ENCODE results near the gene HAGHL. TPM values are rescaled to one million over a fixed set of nuclear protein-coding genes. Genes with fewer than 3 reads are reported as not detected.
A peak's percentile ranks its signal among the peaks of the same experiment; 100 is the strongest.
"Not testable (repeated sequence)": the region's sequence is repeated elsewhere in the genome, so short reads cannot be mapped to it uniquely, and the experiment has no call there.

Gene HAGHL
- polyA plus RNA-seq, 2 of the 4 experiments (the other 2 are of a cell fraction), result 4.4 to 22.0 TPM

GRCh38 chr16:711548-712320, 15.2 kb upstream of the HAGHL start:
- peak; percentile 10 to 63; a peak in 4 of 6 replicates for ATAC-seq
- WGBS (ENCODE audit: missing lambda C conversion rate), result 7% methylated on average over 25 of the region's 25 CpGs
- Histone ChIP-seq H3K27ac (peak overlapping the region; percentile 86 to 99), H3K4me2 (peak overlapping the region; percentile 70), H3K4me1 (peaks cover 62% of the 10 kb centered on the region), H3K4me3 (no peak overlapping the region), H3K9me3 (no peaks in the 10 kb centered on the region)
- ChIA-PET CTCF (interaction anchor here (0.5 to 25.1 kb wide), 27 partner anchors 9 to 387 kb away, joined by 3 to 656 read pairs (median 6); partner anchors contain the start of genes ANTKMT, CCDC78, CHTF18 and CIAO3), POLR2A (interaction anchor here (1.0 to 2.1 kb wide), 4 partner anchors 9 to 16 kb away, joined by 3 to 33 read pairs (median 4); partner anchors contain the start of genes ANTKMT and CCDC78)
- no peak for FAIRE-seq
- DNase-seq (ENCODE audit: low read depth in 1 of 2, low spot score in 1 of 2), result peak in 1 of 2 experiments; percentile 81
- TF ChIP-seq RFX5 (IDR thresholded peaks at IDR 0.05) (no peak), RAD21 (conservative IDR thresholded peaks at IDR 0.05 in 1 of 2, IDR thresholded peaks at IDR 0.05 in 1 of 2) (peak; percentile 85 to 86), BCL3 (IDR thresholded peaks at IDR 0.05) (no peak), SMC3 (IDR thresholded peaks at IDR 0.05) (peak; percentile 84), USF2 (IDR thresholded peaks at IDR 0.05) (no peak), EP300 (IDR thresholded peaks at IDR 0.05) (no peak), CTCF (IDR thresholded peaks at IDR 0.05) (peak; percentile 89), MAX (IDR thresholded peaks at IDR 0.05) (peak; percentile 57), MAZ (IDR thresholded peaks at IDR 0.05; ENCODE audit: borderline replicate concordance, low read depth, low read length) (0 out of 2 replicates have a peak, but pooled peaks have one; percentile 48)

- WGBS (ENCODE audit: missing lambda C conversion rate), result 9% methylated on average over 12 of the region's 13 CpGs
- Histone ChIP-seq H3K4me3 (peak overlapping the region; percentile 16; the same call in 1 of the 3 replicates), H3K4me2 (peak overlapping the region; percentile 70), H3K27ac (peak overlapping the region; percentile 86 to 99), H3K4me1 (peaks cover 66% of the 10 kb centered on the region)
- peak; percentile 45; the same call in 2 of the 3 replicates for TF ChIP-seq SMC3 (IDR thresholded peaks at IDR 0.05)
- 0 out of 2 replicates have a peak, but pooled peaks have one; percentile 36 for TF ChIP-seq HOXB5 (CRISPR knock-in tag; IDR thresholded peaks at IDR 0.05)
- peak in 1 of 2 experiments; percentile 31; a peak in 1 of 5 replicates for TF ChIP-seq EP300 (IDR thresholded peaks at IDR 0.05)
- TF ChIP-seq JUNB (IDR thresholded peaks at IDR 0.05), result peak; percentile 83
- TF ChIP-seq MAX (IDR thresholded peaks at IDR 0.05), result peak; percentile 80
- peak; percentile 68 for TF ChIP-seq CTCF (IDR thresholded peaks at IDR 0.05)
- TF ChIP-seq CEBPB (IDR thresholded peaks at IDR 0.05), result peak; percentile 89 to 91
- TF ChIP-seq JUN (IDR thresholded peaks at IDR 0.05), result peak; percentile 46 to 69; a peak in 2 of 5 replicates
- peak; percentile 46 to 52; a peak in 4 of 5 replicates for TF ChIP-seq RAD21 (conservative IDR thresholded peaks at IDR 0.05 in 1 of 2, IDR thresholded peaks at IDR 0.05 in 1 of 2)
- TF ChIP-seq FOSL2 (IDR thresholded peaks at IDR 0.05), result peak; percentile 85
- TF ChIP-seq FOSL2 (CRISPR knock-in tag; IDR thresholded peaks at IDR 0.05), result peak; percentile 98
- peak; percentile 57; the same call in 1 of the 2 replicates for TF ChIP-seq ATOH8 (CRISPR knock-in tag; IDR thresholded peaks at IDR 0.05; ENCODE audit: low read depth)
- TF ChIP-seq RFX5 (IDR thresholded peaks at IDR 0.05), result 0 out of 2 replicates have a peak, but pooled peaks have one; percentile 4
- TF ChIP-seq GATA3 (IDR thresholded peaks at IDR 0.05; ENCODE audit: borderline replicate concordance), result peak; percentile 65; the same call in 1 of the 2 replicates
- ChIA-PET CTCF (interaction anchor here (0.7 to 25.1 kb wide), 22 partner anchors 10 to 386 kb away, joined by 3 to 656 read pairs (median 6); partner anchors contain the start of genes ANTKMT, CCDC78, CHTF18 and CIAO3), POLR2A (interaction anchor here (1.0 to 2.1 kb wide), 4 partner anchors 8 to 15 kb away, joined by 3 to 33 read pairs (median 4); partner anchors contain the start of genes ANTKMT and CCDC78)
- H3K9me3 ChIP-seq, result not testable (repeated sequence)
- FAIRE-seq, result peak; percentile 99
- DNase-seq (ENCODE audit: low read depth in 1 of 2, low spot score in 1 of 2), result peak; percentile 95 to 99
- peak; percentile 37 to 67 for ATAC-seq
Measured at GRCh38 chr16:712740-713250, 14.1 kb upstream of the HAGHL start.
